ENCODE data around the gene KANSL2. TPM values are rescaled to one million over a fixed set of nuclear protein-coding genes. Genes with fewer than 3 reads are reported as not detected.
A peak's percentile ranks its signal among the peaks of the same experiment; 100 is the strongest.

The KANSL2 gene
- total and polyA plus RNA-seq, 2 experiments from 2014 or later: 29.3 to 92.5 TPM

GRCh38 chr12:48613321-48613720 lies 68.7 kb downstream of the KANSL2 start (continued):
- TF ChIP-seq ZNF462 (CRISPR knock-in tag; IDR thresholded peaks at IDR 0.05) (no peak), STAT1 (IDR thresholded peaks at IDR 0.05; ENCODE audit: unreplicated experiment) (no peak), ZNF114 (CRISPR knock-in tag; IDR thresholded peaks at IDR 0.05) (no peak), EZH2phosphoT487 (IDR thresholded peaks at IDR 0.05; ENCODE audit: unreplicated experiment) (no peak)

MicroRNA genes within 50 kb of the gene (microRNA counts, 767-probe panel; counts per million panel counts)
- not detected for microRNA hsa-miR-1291

Small RNAs within 50 kb of the gene (microRNA-seq; reads per million reads assigned to microRNA genes)
- gene MIR1291: not detected

Small RNAs within 50 kb of the gene (small RNA-seq; reads per million reads assigned to genes)
- gene MIR1291 (ENCODE audit: low replicate concordance): not detected
- gene SNORA2A (ENCODE audit: low replicate concordance): 2.2 reads per million, percentile 83 among the genes with 10 or more reads in this experiment
- 1.5 reads per million, percentile 75 among the genes with 10 or more reads in this experiment for gene SNORA2B (ENCODE audit: low replicate concordance)
- 0.62 reads per million, percentile 43 among the genes with 10 or more reads in this experiment for gene SNORA2C (ENCODE audit: low replicate concordance)

Other genes starting within 250 kb of the KANSL2 start
- not detected in 2 replicates for gene ANP32D, start 209.7 kb downstream of the KANSL2 start, total RNA-seq (2014; rRNA removed; shearing (Covaris generic))
- not detected in 2 replicates for gene ANP32D, start 209.7 kb downstream of the KANSL2 start, polyA plus RNA-seq (2016; fragmentation: Nextera tagmentation; extraction: Ambion mirVana)
- gene C12orf54, start 199.7 kb downstream of the KANSL2 start, total RNA-seq (2014; rRNA removed; shearing (Covaris generic)): not detected in 2 replicates
- gene C12orf54, start 199.7 kb downstream of the KANSL2 start, polyA plus RNA-seq (2016; fragmentation: Nextera tagmentation; extraction: Ambion mirVana): not detected in 2 replicates
- not detected in 2 replicates for gene OR8S1, start 156.6 kb downstream of the KANSL2 start, total RNA-seq (2014; rRNA removed; shearing (Covaris generic))
- not detected in 2 replicates for gene OR8S1, start 156.6 kb downstream of the KANSL2 start, polyA plus RNA-seq (2016; fragmentation: Nextera tagmentation; extraction: Ambion mirVana)
- gene LALBA, start 112.2 kb downstream of the KANSL2 start, total RNA-seq (2014; rRNA removed; shearing (Covaris generic)): not detected in 2 replicates
- gene LALBA, start 112.2 kb downstream of the KANSL2 start, polyA plus RNA-seq (2016; fragmentation: Nextera tagmentation; extraction: Ambion mirVana): not detected in 2 replicates
- 28.7 and 33.6 TPM in 2 replicates for gene CCNT1, start 34.5 kb upstream of the KANSL2 start, total RNA-seq (2014; rRNA removed; shearing (Covaris generic))
- 9.3 and 12.8 TPM in 2 replicates for gene CCNT1, start 34.5 kb upstream of the KANSL2 start, polyA plus RNA-seq (2016; fragmentation: Nextera tagmentation; extraction: Ambion mirVana)
- 11.8 and 16.5 TPM in 2 replicates for gene ADCY6, start 106.9 kb upstream of the KANSL2 start, total RNA-seq (2014; rRNA removed; shearing (Covaris generic))
- 1.0 and 1.3 TPM in 2 replicates for gene ADCY6, start 106.9 kb upstream of the KANSL2 start, polyA plus RNA-seq (2016; fragmentation: Nextera tagmentation; extraction: Ambion mirVana)
- gene CACNB3, start 136.3 kb upstream of the KANSL2 start, total RNA-seq (2014; rRNA removed; shearing (Covaris generic)): 3.4 and 4.1 TPM in 2 replicates
- gene CACNB3, start 136.3 kb upstream of the KANSL2 start, polyA plus RNA-seq (2016; fragmentation: Nextera tagmentation; extraction: Ambion mirVana): 6.2 and 6.3 TPM in 2 replicates
- 78.5 and 93.0 TPM in 2 replicates for gene DDX23, start 169.9 kb upstream of the KANSL2 start, total RNA-seq (2014; rRNA removed; shearing (Covaris generic))
- gene DDX23, start 169.9 kb upstream of the KANSL2 start, polyA plus RNA-seq (2016; fragmentation: Nextera tagmentation; extraction: Ambion mirVana): 31.7 and 31.8 TPM in 2 replicates
- 7.4 and 10.4 TPM in 2 replicates for gene RND1, start 183.6 kb upstream of the KANSL2 start, total RNA-seq (2014; rRNA removed; shearing (Covaris generic))
- gene RND1, start 183.6 kb upstream of the KANSL2 start, polyA plus RNA-seq (2016; fragmentation: Nextera tagmentation; extraction: Ambion mirVana): 7.4 and 9.3 TPM in 2 replicates
- gene FKBP11, start 243.3 kb upstream of the KANSL2 start, total RNA-seq (2014; rRNA removed; shearing (Covaris generic)): 29.5 and 45.0 TPM in 2 replicates
- gene FKBP11, start 243.3 kb upstream of the KANSL2 start, polyA plus RNA-seq (2016; fragmentation: Nextera tagmentation; extraction: Ambion mirVana): 94.9 and 97.2 TPM in 2 replicates